ENCODE measurements around the gene CALML4.
"Not testable (repeated sequence)": the region's sequence is repeated elsewhere in the genome, so short reads cannot be mapped to it uniquely, and the experiment has no call there.

The CALML4 gene

DNA sequence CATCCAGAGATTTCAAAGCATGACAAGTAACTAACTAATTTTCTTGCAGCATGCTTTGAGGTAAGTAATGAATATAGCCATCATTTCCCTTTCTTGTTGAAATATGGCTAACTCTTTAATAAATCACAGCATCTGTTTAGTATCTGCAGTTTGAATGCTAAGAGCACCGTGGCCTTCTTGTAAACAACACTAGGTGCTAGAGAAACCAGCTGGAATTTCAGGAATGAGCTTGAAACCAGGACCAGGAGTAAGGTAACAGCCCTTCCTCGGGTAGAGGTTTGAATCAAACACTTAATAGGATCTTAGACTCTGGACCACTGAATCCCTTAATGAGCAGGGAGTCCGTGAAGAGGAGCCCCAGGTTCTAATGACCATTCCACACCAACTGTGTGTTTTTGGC is 13.6 kb downstream of the CALML4 start:
- no peak for DNase-seq (ENCODE audit: low spot score)

GRCh38 chr15:68190048-68190447 is 15.1 kb downstream of the CALML4 start:
- DNase-seq (ENCODE audit: low spot score) = no peak

DNA sequence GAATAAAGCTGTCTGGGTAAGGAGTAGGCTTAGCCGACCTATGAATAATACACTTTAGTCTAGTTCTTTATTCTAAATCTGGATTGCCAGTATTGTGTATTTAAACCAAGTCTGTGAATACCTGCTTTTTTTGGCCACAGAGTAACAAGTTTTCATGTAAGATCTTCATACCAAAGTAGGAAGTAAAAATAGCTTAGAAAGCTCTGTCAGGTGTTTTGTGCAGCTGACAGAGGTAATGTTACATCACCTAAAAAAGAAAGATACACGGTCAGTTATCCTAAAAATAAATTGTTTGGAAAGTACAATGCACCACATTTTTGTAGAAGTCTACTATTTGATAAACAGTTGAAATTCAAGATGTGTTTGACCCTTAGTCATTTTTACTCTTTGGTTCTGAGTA is 16.5 kb downstream of the CALML4 start:
- DNase-seq (ENCODE audit: low spot score) = no peak

DNA sequence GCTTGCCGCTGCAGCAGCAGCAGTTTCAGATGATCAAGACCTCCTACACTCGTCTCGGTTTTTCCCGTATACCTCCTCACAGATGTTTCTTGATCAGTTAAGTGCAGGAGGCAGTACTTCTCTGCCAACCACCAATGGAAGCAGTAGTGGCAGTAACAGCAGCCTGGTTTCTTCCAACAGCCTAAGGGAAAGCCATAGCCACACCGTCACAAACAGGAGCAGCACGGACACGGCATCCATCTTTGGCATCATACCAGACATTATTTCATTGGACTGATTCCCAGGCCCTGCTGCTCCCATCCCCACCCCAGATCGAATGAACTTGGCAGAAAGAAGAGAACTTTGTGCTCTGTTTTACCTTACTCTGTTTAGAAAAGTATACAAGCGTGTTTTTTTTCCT is 17.6 kb downstream of the CALML4 start:
- no peak for DNase-seq (ENCODE audit: low spot score)

GRCh38 chr15:68186671-68187397 is 18.3 kb downstream of the CALML4 start:
- DNase-seq (ENCODE audit: low spot score) = no peak

DNA sequence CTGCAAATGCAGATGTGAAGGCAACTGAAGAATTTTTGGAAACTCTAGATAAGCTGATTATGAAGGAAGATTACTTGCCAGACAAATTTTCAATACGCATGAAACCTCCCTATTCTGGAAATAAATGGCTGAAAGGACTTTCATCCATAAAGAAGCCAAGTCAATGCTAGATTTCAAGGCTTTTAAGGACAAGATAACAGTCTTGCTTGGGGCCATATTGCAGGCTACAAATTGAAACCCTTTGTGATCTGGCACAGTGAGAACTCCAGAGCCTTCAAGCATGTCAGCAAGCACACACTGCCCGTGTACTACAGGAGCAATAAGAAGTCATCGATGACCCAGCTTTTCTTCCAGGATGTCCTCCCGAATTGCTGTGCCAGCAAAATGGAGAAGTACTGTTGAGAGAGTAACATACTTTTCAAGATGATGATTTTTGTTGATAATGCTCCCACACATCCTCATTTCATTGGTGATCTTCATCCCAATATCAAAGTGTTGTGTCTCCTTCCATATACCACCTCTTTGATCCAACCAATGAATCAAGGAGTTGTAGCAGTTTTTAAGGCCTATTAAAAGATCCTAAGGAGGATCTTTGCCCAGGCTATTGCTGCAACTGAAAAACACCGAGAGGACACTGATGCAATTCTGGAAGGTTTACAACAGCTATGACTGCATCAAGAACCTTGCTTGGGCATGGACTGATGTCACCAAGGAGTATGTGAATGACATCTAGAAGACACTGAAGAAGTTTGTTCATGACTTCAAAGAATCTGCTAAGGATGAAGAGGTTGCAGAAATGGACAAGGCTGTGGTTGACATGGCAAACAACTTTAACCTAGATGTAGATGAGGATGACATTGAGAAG is 20.3 kb downstream of the CALML4 start:
- DNase-seq (ENCODE audit: low spot score) = no peak

GRCh38 chr15:68183616-68184315 is 21.4 kb downstream of the CALML4 start:
- DNase-seq (ENCODE audit: low spot score) = no peak

DNA sequence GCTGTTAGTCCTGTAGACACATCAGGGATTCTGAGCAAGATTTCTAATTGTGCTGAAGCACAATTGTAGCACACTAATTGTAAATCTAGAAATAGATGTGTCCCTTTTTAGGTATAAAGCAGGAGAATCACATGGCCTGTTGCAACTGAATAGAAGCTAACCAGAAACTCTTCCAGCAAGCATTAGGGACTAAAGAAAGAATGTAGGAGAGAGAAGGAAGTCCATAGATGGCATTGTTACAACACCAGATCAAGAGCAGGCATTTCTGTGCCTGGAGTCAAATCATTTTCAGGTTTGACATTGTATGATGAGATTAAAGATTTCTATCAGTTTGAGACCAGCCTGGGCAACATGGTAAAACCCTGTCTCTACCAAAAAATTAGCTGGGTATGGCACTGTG is 27.4 kb downstream of the CALML4 start:
- DNase-seq (ENCODE audit: low spot score) = no peak

DNA sequence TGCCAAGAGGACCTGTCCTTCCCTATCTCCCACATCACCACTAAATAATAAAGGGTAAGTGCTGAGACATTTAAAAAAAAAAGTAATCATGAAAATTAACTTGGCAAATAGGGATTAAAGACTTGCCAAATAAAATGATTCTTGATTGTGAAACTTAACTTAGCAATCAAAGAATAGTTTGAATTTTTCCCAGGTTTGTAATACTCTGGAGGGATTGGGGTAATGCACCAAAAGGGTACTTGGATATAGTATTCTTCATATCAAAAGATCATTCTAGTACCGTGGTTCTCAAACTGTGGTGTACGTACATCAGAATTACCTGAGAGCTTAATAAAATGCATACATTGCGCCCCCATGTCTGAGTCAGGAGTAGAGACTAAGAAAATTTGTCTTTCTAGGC is 28.5 kb downstream of the CALML4 start:
- DNase-seq (ENCODE audit: low spot score) = no peak

DNA sequence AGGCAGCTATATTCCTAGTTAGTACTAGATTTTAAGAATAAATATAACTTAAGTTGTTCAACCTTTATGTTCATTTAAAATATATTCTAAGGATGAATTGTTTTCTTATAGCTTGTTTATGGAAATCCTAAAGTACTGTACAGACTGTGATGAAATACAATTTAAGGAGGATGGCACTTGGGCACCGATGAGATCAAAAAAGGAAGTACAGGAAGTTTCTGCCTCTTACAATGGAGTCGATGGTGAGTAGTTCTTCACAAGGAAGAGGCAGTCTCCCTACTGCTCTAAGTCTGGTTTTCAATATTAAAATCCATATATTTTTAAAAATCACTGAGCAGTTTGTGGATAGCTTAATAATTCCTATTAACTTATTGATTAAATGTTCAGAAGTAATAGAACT is 29.6 kb downstream of the CALML4 start:
- DNase-seq (ENCODE audit: low spot score) = no peak

DNA sequence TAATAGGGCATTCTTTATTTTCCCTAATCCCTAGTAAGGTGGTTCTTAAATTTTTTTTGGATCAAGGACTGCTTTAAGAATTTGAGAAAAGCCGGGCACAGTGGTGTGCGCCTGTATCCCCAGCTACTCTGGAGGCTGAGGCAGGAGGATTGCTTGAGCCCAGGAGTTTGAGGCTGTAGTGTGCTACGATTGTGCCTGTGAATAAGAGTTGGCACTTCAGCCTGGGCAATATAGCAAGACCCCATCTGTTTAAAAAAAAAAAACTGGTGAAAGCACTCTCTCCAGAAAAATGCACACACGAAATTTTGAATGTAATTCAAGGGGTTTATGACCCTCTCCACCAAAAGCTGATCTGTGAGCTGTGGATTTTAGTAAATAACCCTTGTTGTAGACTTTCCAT is 32.0 kb downstream of the CALML4 start:
- DNase-seq (ENCODE audit: low spot score) = no peak

DNA sequence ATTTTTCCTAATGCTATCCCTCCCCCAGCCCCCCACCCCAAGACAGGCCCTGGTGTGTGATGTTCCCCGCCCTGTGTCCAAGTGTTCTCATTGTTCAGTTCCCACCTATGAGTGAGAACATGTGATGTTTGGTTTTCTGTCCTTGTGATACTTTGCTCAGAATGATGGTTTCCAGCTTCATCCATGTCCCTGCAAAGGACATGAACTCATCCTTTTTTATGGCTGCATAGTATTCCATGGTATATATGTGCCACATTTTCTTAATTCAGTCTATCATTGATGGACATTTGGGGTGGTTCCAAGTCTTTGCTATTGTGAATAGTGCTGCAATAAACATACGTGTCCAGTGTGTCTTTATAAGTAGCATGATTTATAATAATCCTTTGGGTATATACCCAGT is 33.1 kb downstream of the CALML4 start:
- DNase-seq (ENCODE audit: low spot score) = not testable (repeated sequence)

GRCh38 chr15:68166847-68167246 is 38.3 kb downstream of the CALML4 start:
- no peak for DNase-seq (ENCODE audit: low spot score)

DNA sequence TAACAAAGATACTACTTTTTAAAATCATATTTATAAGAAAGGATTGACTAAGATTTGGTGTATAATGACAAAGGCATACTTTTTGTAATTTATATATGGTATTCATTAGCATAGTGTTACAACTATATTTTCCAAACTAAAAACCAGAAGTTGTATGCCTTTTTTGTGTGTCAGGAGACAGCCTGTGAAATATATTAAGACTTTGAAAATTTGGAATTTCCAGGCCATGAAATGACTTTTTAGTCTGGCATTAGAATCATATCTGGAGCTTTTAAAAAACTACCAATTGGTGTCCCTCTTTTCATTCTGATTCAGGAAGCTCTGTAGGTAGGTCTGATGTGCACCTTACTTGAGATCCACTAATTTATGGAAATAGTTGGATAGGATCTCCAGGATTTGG is 41.9 kb downstream of the CALML4 start:
- no peak for DNase-seq (ENCODE audit: low spot score)

GRCh38 chr15:68158046-68158628 is 47.0 kb downstream of the CALML4 start:
- DNase-seq (ENCODE audit: low spot score) = no peak

- DNase-seq (ENCODE audit: low spot score) = no peak
These were observed 48.1 kb downstream of the CALML4 start for GRCh38 chr15:68157074-68157473.

- DNase-seq (ENCODE audit: low spot score) = peak; percentile 27
These were observed 50.1 kb downstream of the CALML4 start for GRCh38 chr15:68154923-68155559.

- no peak for DNase-seq (ENCODE audit: low spot score)
These were observed 52.8 kb downstream of the CALML4 start for GRCh38 chr15:68152342-68152741.

DNA sequence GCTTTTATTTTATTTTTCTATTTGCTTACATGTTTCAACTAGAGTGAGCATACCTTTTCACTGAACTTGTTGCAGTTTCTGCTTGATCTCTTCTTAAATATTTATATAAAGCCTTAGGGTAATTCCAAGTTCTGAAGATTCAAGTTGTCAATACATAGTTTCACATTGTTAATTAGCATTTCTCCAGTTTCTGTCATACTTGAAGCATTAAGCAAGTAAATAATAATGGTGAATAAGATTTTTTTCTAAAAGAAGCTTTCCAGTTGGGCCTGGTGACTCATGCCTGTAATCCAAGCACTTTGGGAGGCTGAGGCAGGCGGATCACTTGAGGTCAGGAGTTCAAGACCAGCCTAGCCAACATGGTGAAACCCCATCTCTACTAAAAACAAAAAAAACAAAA is 53.9 kb downstream of the CALML4 start:
- no peak for DNase-seq (ENCODE audit: low spot score)

GRCh38 chr15:68150187-68150586 is 54.9 kb downstream of the CALML4 start:
- no peak for DNase-seq (ENCODE audit: low spot score)

DNA sequence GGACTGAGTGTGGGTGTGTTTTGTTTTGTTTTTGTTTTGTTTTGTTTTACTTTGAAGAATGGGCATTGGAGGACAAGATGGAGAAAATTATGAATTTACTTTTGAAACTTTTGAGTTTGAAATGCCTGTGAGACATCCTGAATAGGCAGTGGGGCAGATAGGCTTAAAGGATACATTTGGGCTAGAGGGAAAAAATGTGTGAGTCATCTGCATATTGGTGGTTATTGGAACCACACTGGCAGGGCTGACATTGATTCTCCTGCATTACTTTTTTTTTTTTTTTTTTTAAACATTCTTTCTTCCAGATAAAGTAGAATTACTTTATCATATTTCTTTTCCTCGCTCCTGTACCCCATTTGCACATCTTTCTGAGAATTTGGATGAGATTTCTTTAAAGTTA is 56.1 kb downstream of the CALML4 start:
- no peak for DNase-seq (ENCODE audit: low spot score)

- no peak for DNase-seq (ENCODE audit: low spot score)
These were observed 57.1 kb downstream of the CALML4 start for GRCh38 chr15:68148039-68148438.

All from CD4-positive, alpha-beta T cell treated with Interleukin-6 at 100 ng/mL for 8 hours (primary cell).